HepG2 (cell line): ENCODE data around the gene ZDHHC7. TPM values are rescaled to one million over a fixed set of nuclear protein-coding genes. Genes with fewer than 3 reads are reported as not detected.
A peak's percentile ranks its signal among the peaks of the same experiment; 100 is the strongest.

Source experiments
- CENPX ChIP-seq: sonication (generic); formaldehyde crosslinking; IDR thresholded peaks from 2 replicates; pipeline ENCODE4 v1.9.0; 2021; ENCODE audit warnings: mild to moderate bottlenecking, missing genetic modification reagents, moderate library complexity
- MED1 ChIP-seq: sonication (generic); formaldehyde crosslinking; IDR thresholded peaks from 2 replicates; pipeline ENCODE4 v1.4.0; 2020; ENCODE audit warnings: missing genetic modification reagents
- MXI1 ChIP-seq: IDR thresholded peaks from 3 replicates; pipeline ENCODE4 v1.6.1; 2012; ENCODE audit warnings: low read depth, low read length, inconsistent platforms, borderline replicate concordance
- PLRG1 ChIP-seq: fragments of 450-650 bp; conservative IDR thresholded peaks from 2 replicates; pipeline ENCODE4 v1.6.1; 2016
- REL ChIP-seq: sonication (generic); formaldehyde crosslinking; conservative IDR thresholded peaks from 2 replicates; pipeline ENCODE4 v1.8.0; 2022; ENCODE audit warnings: mild to moderate bottlenecking, missing genetic modification reagents, moderate library complexity
- ZFP62 ChIP-seq: sonication (generic); formaldehyde crosslinking; IDR thresholded peaks from 2 replicates; pipeline ENCODE4 v1.4.0; 2020; ENCODE audit warnings: missing genetic modification reagents
- ZNF253 ChIP-seq: sonication (generic); formaldehyde crosslinking; IDR thresholded peaks from 2 replicates; pipeline ENCODE4 v1.8.0; 2022; ENCODE audit warnings: mild to moderate bottlenecking, missing genetic modification reagents, borderline replicate concordance
- ZNF564 ChIP-seq: sonication (generic); formaldehyde crosslinking; IDR thresholded peaks from 2 replicates; pipeline ENCODE4 v1.8.1; 2023; ENCODE audit warnings: mild to moderate bottlenecking, missing genetic modification reagents
- ZNF678 ChIP-seq: sonication (generic); formaldehyde crosslinking; IDR thresholded peaks from 2 replicates; pipeline ENCODE4 v1.4.0; 2020; ENCODE audit warnings: mild to moderate bottlenecking, missing genetic modification reagents
- ZNF687 ChIP-seq: sonication (generic); formaldehyde crosslinking; IDR thresholded peaks from 2 replicates; pipeline ENCODE4 v1.5.1; 2020; ENCODE audit warnings: mild to moderate bottlenecking, missing genetic modification reagents, moderate library complexity
- ZNF83 ChIP-seq: sonication (generic); formaldehyde crosslinking; IDR thresholded peaks from 2 replicates; pipeline ENCODE4 v1.4.0; 2020; ENCODE audit warnings: missing genetic modification reagents, mild to moderate bottlenecking, borderline replicate concordance
- polyA plus RNA-seq, 8 experiments: library from polyadenylated mRNA; depleted of rRNA in 3 of 8; stranded (reverse) in 7 of 8; unstranded in 1 of 8; fragments of >200 nt; fragmentation: Illumina TruSeq in 4 of 8; extraction: Trizol in 4 of 8; gene quantifications; 2 replicates each; pipeline versions ENCODE4 v1.2.1 to v1.2.3, GENCODE V29; 2011 to 2016; ENCODE audit warnings: low read depth in 4 of 8, missing spikeins in 1 of 8, mixed read lengths in 1 of 8; ENCODE audit not compliant: insufficient read depth in 1 of 8
- total RNA-seq, 5 experiments: library from RNA; depleted of rRNA; stranded (reverse); fragments of >200 nt; fragmentation: Illumina TruSeq; extraction: Trizol; gene quantifications; 2 replicates each; pipeline ENCODE4 v1.2.3, GENCODE V29; 2016; ENCODE audit warnings: low read depth in 1 of 5
- TF ChIP-seq, protein P1 (sequence below): sonication (generic); formaldehyde crosslinking; IDR thresholded peaks from 2 replicates; pipeline ENCODE4 v1.5.1; 2020; ENCODE audit warnings: missing genetic modification reagents, mild to moderate bottlenecking, borderline replicate concordance
- TF ChIP-seq, protein P2 (sequence below): sonication (generic); formaldehyde crosslinking; IDR thresholded peaks from 2 replicates; pipeline ENCODE4 v1.9.0; 2022; ENCODE audit warnings: missing genetic modification reagents, mild to moderate bottlenecking, borderline replicate concordance
- TF ChIP-seq, protein P3 (sequence below): IDR thresholded peaks from 2 replicates; pipeline ENCODE4 v1.6.1; 2016; ENCODE audit warnings: mild to moderate bottlenecking

The ZDHHC7 gene
- total and polyA plus RNA-seq, 2 of the 13 experiments (the other 11 are each of a cell fraction or from before 2014, with no cell fraction given): 46.8 to 67.6 TPM

GRCh38 chr16:85046931-85047866 is 35.9 kb upstream of the ZDHHC7 start (continued):
- TF ChIP-seq ZNF564: no peak
- TF ChIP-seq ZNF678 (CRISPR knock-in tag): no peak
- no peak for TF ChIP-seq CENPX (CRISPR knock-in tag)
- TF ChIP-seq MXI1: no peak
- TF ChIP-seq ZFP62 (CRISPR knock-in tag): no peak
- TF ChIP-seq, protein P1, sequence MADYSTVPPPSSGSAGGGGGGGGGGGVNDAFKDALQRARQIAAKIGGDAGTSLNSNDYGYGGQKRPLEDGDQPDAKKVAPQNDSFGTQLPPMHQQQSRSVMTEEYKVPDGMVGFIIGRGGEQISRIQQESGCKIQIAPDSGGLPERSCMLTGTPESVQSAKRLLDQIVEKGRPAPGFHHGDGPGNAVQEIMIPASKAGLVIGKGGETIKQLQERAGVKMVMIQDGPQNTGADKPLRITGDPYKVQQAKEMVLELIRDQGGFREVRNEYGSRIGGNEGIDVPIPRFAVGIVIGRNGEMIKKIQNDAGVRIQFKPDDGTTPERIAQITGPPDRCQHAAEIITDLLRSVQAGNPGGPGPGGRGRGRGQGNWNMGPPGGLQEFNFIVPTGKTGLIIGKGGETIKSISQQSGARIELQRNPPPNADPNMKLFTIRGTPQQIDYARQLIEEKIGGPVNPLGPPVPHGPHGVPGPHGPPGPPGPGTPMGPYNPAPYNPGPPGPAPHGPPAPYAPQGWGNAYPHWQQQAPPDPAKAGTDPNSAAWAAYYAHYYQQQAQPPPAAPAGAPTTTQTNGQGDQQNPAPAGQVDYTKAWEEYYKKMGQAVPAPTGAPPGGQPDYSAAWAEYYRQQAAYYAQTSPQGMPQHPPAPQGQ (CRISPR knock-in tag): no peak
- TF ChIP-seq REL (CRISPR knock-in tag): no peak
- peak; percentile 60 for TF ChIP-seq ZNF687 (CRISPR knock-in tag)
- TF ChIP-seq MED1 (CRISPR knock-in tag): peak; percentile 38; the same call in 1 of the 2 replicates
- TF ChIP-seq, protein P2, sequence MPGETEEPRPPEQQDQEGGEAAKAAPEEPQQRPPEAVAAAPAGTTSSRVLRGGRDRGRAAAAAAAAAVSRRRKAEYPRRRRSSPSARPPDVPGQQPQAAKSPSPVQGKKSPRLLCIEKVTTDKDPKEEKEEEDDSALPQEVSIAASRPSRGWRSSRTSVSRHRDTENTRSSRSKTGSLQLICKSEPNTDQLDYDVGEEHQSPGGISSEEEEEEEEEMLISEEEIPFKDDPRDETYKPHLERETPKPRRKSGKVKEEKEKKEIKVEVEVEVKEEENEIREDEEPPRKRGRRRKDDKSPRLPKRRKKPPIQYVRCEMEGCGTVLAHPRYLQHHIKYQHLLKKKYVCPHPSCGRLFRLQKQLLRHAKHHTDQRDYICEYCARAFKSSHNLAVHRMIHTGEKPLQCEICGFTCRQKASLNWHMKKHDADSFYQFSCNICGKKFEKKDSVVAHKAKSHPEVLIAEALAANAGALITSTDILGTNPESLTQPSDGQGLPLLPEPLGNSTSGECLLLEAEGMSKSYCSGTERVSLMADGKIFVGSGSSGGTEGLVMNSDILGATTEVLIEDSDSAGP (CRISPR knock-in tag): no peak
- TF ChIP-seq ZNF253: no peak
- TF ChIP-seq, protein P3, sequence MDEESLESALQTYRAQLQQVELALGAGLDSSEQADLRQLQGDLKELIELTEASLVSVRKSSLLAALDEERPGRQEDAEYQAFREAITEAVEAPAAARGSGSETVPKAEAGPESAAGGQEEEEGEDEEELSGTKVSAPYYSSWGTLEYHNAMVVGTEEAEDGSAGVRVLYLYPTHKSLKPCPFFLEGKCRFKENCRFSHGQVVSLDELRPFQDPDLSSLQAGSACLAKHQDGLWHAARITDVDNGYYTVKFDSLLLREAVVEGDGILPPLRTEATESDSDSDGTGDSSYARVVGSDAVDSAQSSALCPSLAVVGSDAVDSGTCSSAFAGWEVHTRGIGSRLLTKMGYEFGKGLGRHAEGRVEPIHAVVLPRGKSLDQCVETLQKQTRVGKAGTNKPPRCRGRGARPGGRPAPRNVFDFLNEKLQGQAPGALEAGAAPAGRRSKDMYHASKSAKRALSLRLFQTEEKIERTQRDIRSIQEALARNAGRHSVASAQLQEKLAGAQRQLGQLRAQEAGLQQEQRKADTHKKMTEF (CRISPR knock-in tag): 0 out of 2 replicates have a peak, but pooled peaks have one; percentile 25
- no peak for TF ChIP-seq ZNF83 (CRISPR knock-in tag)
- TF ChIP-seq PLRG1: no peak
